ENCODE data around the gene SLC51A.

GRCh38 chr3:196232882-196233251, 16.5 kb downstream of the SLC51A start:
- TF ChIP-seq POLR2AphosphoS5 (IDR thresholded peaks at IDR 0.05; ENCODE audit: low read depth) (no peak), CTCF (IDR thresholded peaks at IDR 0.05; ENCODE audit: insufficient read depth, low read length) (no peak), REST (IDR thresholded peaks at IDR 0.05; ENCODE audit: insufficient replicate concordance, low read depth) (no peak), SPI1 (IDR thresholded peaks at IDR 0.05; ENCODE audit: borderline replicate concordance, low read depth) (no peak), GABPA (IDR thresholded peaks at IDR 0.05; ENCODE audit: low read depth) (no peak)
